H1 (cell line): ENCODE data around the gene PLCH2. TPM values are rescaled to one million over a fixed set of nuclear protein-coding genes. Genes with fewer than 3 reads are reported as not detected.

Source experiments
- SIX5 ChIP-seq: IDR thresholded peaks from 2 replicates; pipeline ENCODE4 v1.6.1; 2011; ENCODE audit warnings: mild to moderate bottlenecking, low read depth, low read length
- polyA plus RNA-seq, 7 experiments: library from polyadenylated mRNA; depleted of rRNA in 3 of 7; stranded (reverse) in 5 of 7; unstranded in 2 of 7; fragments of >200 nt in 5 of 7; fragments of 200-250 nt in 2 of 7; gene quantifications; 1 replicate in 5 of 7; 2 replicates in 1 of 7; 4 replicates in 1 of 7; pipeline versions ENCODE4 v1.2.1 to v1.2.3, GENCODE V29; 2011 to 2013; ENCODE audit warnings: missing spikeins in 2 of 7, mixed read lengths in 2 of 7
- total RNA-seq: library from RNA; stranded (reverse); fragmentation: NEBNext Ultra II Directional; extraction: Animal tissue kit (Norgen Biotek cat#: 25700); gene quantifications from 2 replicates; pipeline ENCODE4 v1.2.1, GENCODE V29; 2021

Gene PLCH2
- total and polyA plus RNA-seq, 2 of the 8 experiments (the other 6 are each of a cell fraction or from before 2014, with no cell fraction given) = 0.14 to 0.19 TPM

- no peak for TF ChIP-seq SIX5
Measured at GRCh38 chr1:2432441-2432844, 43.6 kb upstream of the PLCH2 start (continued).
